Endothelial cell of umbilical vein (primary cell): ENCODE measurements around the gene CRIM1.

ENCODE experiments used
- CTCF ChIP-seq, 2 donors: IDR thresholded peaks; 1 replicate in 1 of 2; 2 replicates in 1 of 2; pipeline ENCODE4 v1.5.1; 2011; ENCODE audit warnings: low read length in 2 of 2, mild to moderate bottlenecking in 2 of 2, moderate library complexity in 2 of 2, control low read depth in 1 of 2, inconsistent platforms in 1 of 2, low read depth in 1 of 2; ENCODE audit not compliant: insufficient read depth in 1 of 2; ENCODE audit errors: extremely low read depth in 1 of 2
- EZH2 ChIP-seq: IDR thresholded peaks from 2 replicates; pipeline ENCODE4 v1.6.1; 2012; ENCODE audit warnings: borderline replicate concordance, low read depth, mild to moderate bottlenecking, moderate library complexity, low read length, inconsistent platforms; ENCODE audit not compliant: severe bottlenecking
- FOS ChIP-seq: IDR thresholded peaks from 2 replicates; pipeline ENCODE4 v1.6.1; 2011; ENCODE audit warnings: mild to moderate bottlenecking, low read length, moderate library complexity, borderline replicate concordance; ENCODE audit not compliant: insufficient read depth
- GATA2 ChIP-seq: IDR thresholded peaks from 2 replicates; pipeline ENCODE4 v1.7.0; 2011; ENCODE audit warnings: low read depth, mild to moderate bottlenecking, moderate library complexity, mixed read lengths, low read length; ENCODE audit not compliant: insufficient read length, insufficient read depth
- MYC ChIP-seq: IDR thresholded peaks from one replicate; pipeline ENCODE4 v1.6.1; 2011; ENCODE audit warnings: mild to moderate bottlenecking, low read depth, low read length
- POLR2A ChIP-seq: IDR thresholded peaks from 2 replicates; pipeline ENCODE4 v1.6.1; 2012; ENCODE audit warnings: low read depth, mild to moderate bottlenecking, control low read depth, low read length
- POLR2AphosphoS5 ChIP-seq: IDR thresholded peaks from 2 replicates; pipeline ENCODE4 v1.6.1; 2012; ENCODE audit warnings: low read depth, mild to moderate bottlenecking, control low read depth, low read length, moderate library complexity; ENCODE audit not compliant: insufficient read depth

- no peak for TF ChIP-seq CTCF (IDR thresholded peaks at IDR 0.05; ENCODE audit: extremely low read depth in 1 of 2, insufficient read depth in 1 of 2, low read depth in 1 of 2, low read length in 2 of 2)
- no peak for TF ChIP-seq FOS
- TF ChIP-seq GATA2, result no peak
- TF ChIP-seq EZH2, result no peak
- no peak for TF ChIP-seq POLR2AphosphoS5
- no peak for TF ChIP-seq POLR2A
- TF ChIP-seq MYC, result no peak
These were observed 227.0 kb downstream of the CRIM1 start for GRCh38 chr2:36582538-36582937.
